ENCODE results near the gene NAA60. TPM values are rescaled to one million over a fixed set of nuclear protein-coding genes. Genes with fewer than 3 reads are reported as not detected.
A peak's percentile ranks its signal among the peaks of the same experiment; 100 is the strongest.

The NAA60 gene
- total RNA-seq, 1 experiment from 2014 or later, result 63.4 TPM

GRCh38 chr16:3490911-3491629 lies 47.6 kb downstream of the NAA60 start:
- DNase-seq, result no peak
- Mint-ChIP-seq H3K9me3 (ENCODE audit: low read depth, unreplicated experiment) (no peaks in the 10 kb centered on the region), H3K4me3 (ENCODE audit: low read depth, unreplicated experiment) (no peak overlapping the region), H3K36me3 (ENCODE audit: insufficient read depth, unreplicated experiment) (peaks cover 30% of the 10 kb centered on the region), H3K4me1 (ENCODE audit: low read depth, unreplicated experiment) (no peaks in the 10 kb centered on the region), H3K27me3 (ENCODE audit: unreplicated experiment) (no peaks in the 10 kb centered on the region), H3K27ac (ENCODE audit: unreplicated experiment) (no peak overlapping the region)
- TF ChIP-seq, protein P1, sequence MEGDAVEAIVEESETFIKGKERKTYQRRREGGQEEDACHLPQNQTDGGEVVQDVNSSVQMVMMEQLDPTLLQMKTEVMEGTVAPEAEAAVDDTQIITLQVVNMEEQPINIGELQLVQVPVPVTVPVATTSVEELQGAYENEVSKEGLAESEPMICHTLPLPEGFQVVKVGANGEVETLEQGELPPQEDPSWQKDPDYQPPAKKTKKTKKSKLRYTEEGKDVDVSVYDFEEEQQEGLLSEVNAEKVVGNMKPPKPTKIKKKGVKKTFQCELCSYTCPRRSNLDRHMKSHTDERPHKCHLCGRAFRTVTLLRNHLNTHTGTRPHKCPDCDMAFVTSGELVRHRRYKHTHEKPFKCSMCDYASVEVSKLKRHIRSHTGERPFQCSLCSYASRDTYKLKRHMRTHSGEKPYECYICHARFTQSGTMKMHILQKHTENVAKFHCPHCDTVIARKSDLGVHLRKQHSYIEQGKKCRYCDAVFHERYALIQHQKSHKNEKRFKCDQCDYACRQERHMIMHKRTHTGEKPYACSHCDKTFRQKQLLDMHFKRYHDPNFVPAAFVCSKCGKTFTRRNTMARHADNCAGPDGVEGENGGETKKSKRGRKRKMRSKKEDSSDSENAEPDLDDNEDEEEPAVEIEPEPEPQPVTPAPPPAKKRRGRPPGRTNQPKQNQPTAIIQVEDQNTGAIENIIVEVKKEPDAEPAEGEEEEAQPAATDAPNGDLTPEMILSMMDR (IDR thresholded peaks at IDR 0.05; ENCODE audit: unreplicated experiment), result no peak
- BruUV-seq (replicated peaks), result TSS peak; percentile 20
- intact Hi-C loops (cut with micrococcal nuclease; ENCODE audit: unreplicated experiment), result no loop called here
- CTCF ChIA-PET, result interaction anchor here (0.5 to 1.1 kb wide), 3 partner anchors 50 to 330 kb away, joined by 3 to 5 read pairs (median 5); no protein-coding TSS in a partner anchor

DNA sequence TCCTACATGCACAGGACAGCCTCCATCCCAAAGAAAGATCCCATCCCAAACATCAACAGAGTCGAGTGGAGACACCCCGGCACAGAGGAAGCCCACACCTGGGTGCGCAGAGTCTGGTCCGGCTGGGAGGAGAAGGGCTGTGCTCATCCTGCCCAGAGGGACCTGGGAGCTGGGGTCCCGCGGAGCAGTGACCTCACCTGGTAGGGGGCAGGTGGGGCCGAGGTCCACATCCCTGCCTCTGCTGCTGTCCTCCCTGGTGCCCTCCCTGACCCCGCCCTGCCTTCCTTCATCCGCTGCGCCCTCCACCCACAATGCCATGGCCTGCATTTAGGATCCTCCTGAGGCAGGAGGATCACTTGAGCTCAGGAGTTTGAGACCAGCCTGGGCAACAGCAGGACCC lies 48.9 kb downstream of the NAA60 start:
- TF ChIP-seq, protein P1 (IDR thresholded peaks at IDR 0.05; ENCODE audit: unreplicated experiment), result no peak
- intact Hi-C loops (cut with micrococcal nuclease; ENCODE audit: unreplicated experiment), result no loop called here
- no TSS peak for BruUV-seq (replicated peaks)
- H3K27ac Mint-ChIP-seq (ENCODE audit: unreplicated experiment), result no peak overlapping the region
- no peak for DNase-seq
- H3K9me3 Mint-ChIP-seq (ENCODE audit: low read depth, unreplicated experiment), result no peaks in the 10 kb centered on the region
- no peaks in the 10 kb centered on the region for H3K4me1 Mint-ChIP-seq (ENCODE audit: low read depth, unreplicated experiment)
- H3K27me3 Mint-ChIP-seq (ENCODE audit: unreplicated experiment), result no peaks in the 10 kb centered on the region
- no peak overlapping the region for H3K4me3 Mint-ChIP-seq (ENCODE audit: low read depth, unreplicated experiment)
- CTCF ChIA-PET, result interaction anchor here (0.7 kb wide), 1 partner anchor 305 kb away, joined by 3 read pairs; no protein-coding TSS in a partner anchor
- peaks cover 21% of the 10 kb centered on the region for H3K36me3 Mint-ChIP-seq (ENCODE audit: insufficient read depth, unreplicated experiment)

DNA sequence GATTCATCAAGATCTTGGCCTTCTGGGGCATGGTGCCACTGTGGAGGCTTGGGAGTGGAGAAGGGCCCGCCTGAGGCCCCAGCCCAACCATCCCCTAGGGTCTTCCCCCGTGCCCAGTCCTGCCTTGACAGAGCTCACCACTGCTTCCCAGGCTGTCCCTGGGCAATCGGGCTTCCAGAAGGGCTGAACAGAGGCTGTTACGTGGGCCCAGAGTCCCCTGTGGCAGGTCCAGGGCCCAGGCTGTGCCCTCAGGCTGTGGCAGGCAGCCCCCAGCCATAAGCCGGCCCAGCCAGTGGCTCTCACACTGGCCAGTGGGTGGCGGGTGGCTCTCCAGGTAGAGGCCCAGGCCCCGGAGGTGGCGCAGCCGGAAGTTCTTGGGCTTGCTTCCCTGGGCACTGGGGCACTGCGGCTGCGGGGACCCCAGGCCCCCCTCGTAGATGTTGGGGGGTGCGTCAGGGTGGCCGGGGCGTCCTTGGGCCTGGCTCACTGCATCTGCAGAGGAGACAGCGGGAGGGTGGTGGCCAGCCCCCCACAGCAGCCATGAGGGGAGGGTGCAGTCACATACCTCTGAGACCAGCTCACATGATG lies 51.0 kb downstream of the NAA60 start:
- BruUV-seq (replicated peaks), result no TSS peak
- Mint-ChIP-seq H3K36me3 (ENCODE audit: insufficient read depth, unreplicated experiment) (peaks cover 6% of the 10 kb centered on the region), H3K27ac (ENCODE audit: unreplicated experiment) (no peak overlapping the region), H3K9me3 (ENCODE audit: low read depth, unreplicated experiment) (no peaks in the 10 kb centered on the region), H3K27me3 (ENCODE audit: unreplicated experiment) (no peaks in the 10 kb centered on the region), H3K4me1 (ENCODE audit: low read depth, unreplicated experiment) (no peaks in the 10 kb centered on the region), H3K4me3 (ENCODE audit: low read depth, unreplicated experiment) (no peak overlapping the region)
- TF ChIP-seq, protein P1 (IDR thresholded peaks at IDR 0.05; ENCODE audit: unreplicated experiment), result no peak
- DNase-seq, result no peak
- CTCF ChIA-PET, result interaction anchor here (0.6 to 0.7 kb wide), 2 partner anchors 230 to 299 kb away, joined by 3 read pairs; no protein-coding TSS in a partner anchor
- intact Hi-C loops (cut with micrococcal nuclease; ENCODE audit: unreplicated experiment), result no loop called here

DNA sequence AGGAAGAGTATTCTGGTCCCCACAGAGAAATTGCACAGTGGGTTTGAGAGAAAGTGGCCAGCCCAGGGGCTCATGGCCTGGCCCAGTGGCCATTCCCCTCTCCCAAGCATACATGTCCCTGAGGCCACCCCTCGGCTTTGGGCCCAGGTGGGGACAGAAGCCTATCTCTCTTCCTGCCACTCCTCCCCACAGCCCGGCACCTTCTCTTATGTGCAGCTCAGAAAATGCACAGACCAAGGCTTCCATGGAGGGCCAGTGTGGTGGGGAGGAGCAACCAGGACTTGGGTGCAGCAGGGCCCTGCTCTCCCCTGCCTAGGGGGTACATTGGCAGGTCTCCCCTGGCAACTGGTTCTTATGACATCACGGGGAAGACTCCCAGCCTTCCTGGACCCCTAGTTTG lies 51.7 kb downstream of the NAA60 start, which contains the start of gene C16orf90:
C16orf90 (minus strand) TSS at position 314 of the 400 bp plus-strand sequence; CDS start at position 246, 68 bp downstream.
- H3K27ac Mint-ChIP-seq (ENCODE audit: unreplicated experiment), result no peak within 1 kb of the TSS
- no peaks in the 10 kb centered on the region for H3K4me1 Mint-ChIP-seq (ENCODE audit: low read depth, unreplicated experiment)
- no peaks in the 10 kb centered on the region for H3K27me3 Mint-ChIP-seq (ENCODE audit: unreplicated experiment)
- DNase-seq, result no peak
- intact Hi-C loops (cut with micrococcal nuclease; ENCODE audit: unreplicated experiment), result no loop called here
- TF ChIP-seq, protein P1 (IDR thresholded peaks at IDR 0.05; ENCODE audit: unreplicated experiment), result no peak
- no peak within 1 kb of the TSS for H3K4me3 Mint-ChIP-seq (ENCODE audit: low read depth, unreplicated experiment)
- peaks cover 6% of the 10 kb centered on the region for H3K36me3 Mint-ChIP-seq (ENCODE audit: insufficient read depth, unreplicated experiment)
- CTCF ChIA-PET, result no interaction called here
- H3K9me3 Mint-ChIP-seq (ENCODE audit: low read depth, unreplicated experiment), result no peaks in the 10 kb centered on the region
- no TSS peak for BruUV-seq (replicated peaks)

Data from Calu3 (cell line).